Psoas muscle (tissue), 8 donors: Measurements from ENCODE around the gene FOXL2NB. TPM values are rescaled to one million over a fixed set of nuclear protein-coding genes. Genes with fewer than 3 reads are reported as not detected.

Source experiments
- ATAC-seq, 4 donors: fragments of 200-7000 bp; cut with Tn5 transposase; one replicate each; pipeline ENCODE4 v1.9.1; 2020; ENCODE audit warnings: moderate library complexity in 3 of 4, mild to moderate bottlenecking in 2 of 4
- DNase-seq, 2 donors: peaks; one replicate each; pipeline ENCODE4 v3.0.0-alpha.2; 2020
- H3K27ac ChIP-seq: fragments of 200-600 bp; one replicate; pipeline ENCODE4 v1.8.0; 2022
- H3K27me3 ChIP-seq, 3 donors: fragments of 200-600 bp in 1 of 3; one replicate each; pipeline versions ENCODE4 v1.6.1 to v1.8.0; 2013 to 2022; ENCODE audit warnings: low read length in 2 of 3, mild to moderate bottlenecking in 2 of 3, moderate library complexity in 1 of 3; ENCODE audit not compliant: insufficient read depth in 3 of 3
- H3K36me3 ChIP-seq, 2 donors: fragments of 200-600 bp in 1 of 2; one replicate each; pipeline versions ENCODE4 v1.6.1 to v1.8.0; 2013 to 2022; ENCODE audit warnings: low read depth in 1 of 2, mild to moderate bottlenecking in 1 of 2, moderate library complexity in 1 of 2; ENCODE audit not compliant: insufficient read depth in 1 of 2
- H3K4me1 ChIP-seq: fragments of 200-600 bp; one replicate; pipeline ENCODE4 v1.8.0; 2022
- H3K4me3 ChIP-seq: fragments of 200-600 bp; one replicate; pipeline ENCODE4 v1.8.0; 2022; ENCODE audit warnings: mild to moderate bottlenecking
- H3K9me3 ChIP-seq: fragments of 200-600 bp; one replicate; pipeline ENCODE4 v1.8.0; 2022
- WGBS, 3 donors: extraction: QIAGEN DNeasy Blood & Tissue Kit; methylation state at CpG; one replicate each; pipeline versions ENCODE4 v1.1.6 to v1.1.7; 2013; 5-methylcytosine and 5-hydroxymethylcytosine counted together
- intact Hi-C, 2 donors: fragments of 100-400 bp; cut with DNase I; formaldehyde crosslinking; loops; one replicate each; pipeline versions ENCODE4 v1.11.0 to v1.14.2; 2022
- polyA plus RNA-seq, 3 donors: library from polyadenylated mRNA; stranded (reverse); fragments of 200-250 nt; gene quantifications; one replicate each; pipeline ENCODE4 v1.2.3, GENCODE V29; 2013
- total RNA-seq, 4 donors: library from RNA; stranded (reverse); fragmentation: NEBNext Ultra II Directional in 2 of 4; extraction: Animal tissue kit (Norgen Biotek cat#: 25700) in 2 of 4; gene quantifications; one replicate each; pipeline versions ENCODE4 v1.2.1 to v1.2.4, GENCODE V29; 2021 to 2023
- TF ChIP-seq, protein P1 (sequence below): fragments of 200-600 bp; IDR thresholded peaks from one replicate; pipeline ENCODE4 v1.8.0; 2022; ENCODE audit warnings: antibody characterized with exemption
- donor health status: healthy with polysubstance abuse.
- donor health status: DM: no; HTN: no; CAD: no; lungs with moderate emphysema.
- donor health status: Bipolar disorder and iron deficiency.
- donor health status: healthy.
- donor health status: DM: yes; HTN: yes; CAD: no.
- donor health status: DM: no; HTN: no; CAD: no.
- donor health status: DM: no; HTN: no; CAD: no.
- donor health status: DM: yes; HTN: yes; CAD: no.

FOXL2NB gene
- total and polyA plus RNA-seq, 7 donors: 0.06 to 0.14 TPM; not detected in 5

DNA sequence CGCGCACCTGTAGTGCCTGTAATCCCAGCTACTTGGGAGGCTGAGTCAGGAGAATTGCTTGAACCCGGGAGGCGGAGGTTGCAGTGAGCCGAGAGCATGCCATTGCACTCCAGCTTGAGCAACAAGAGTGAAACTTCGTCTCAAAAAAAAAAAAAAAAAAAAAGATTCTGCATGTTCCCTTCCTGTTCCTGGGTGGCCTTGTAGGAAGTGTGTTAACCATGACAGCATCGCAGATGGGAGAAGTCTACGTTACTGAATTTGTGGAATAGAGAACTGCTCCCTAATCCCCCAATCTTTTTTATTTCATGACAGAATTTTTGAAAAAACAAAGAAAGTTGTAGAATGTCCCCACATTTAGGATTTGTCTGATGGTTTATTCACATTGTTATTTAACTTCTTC lies 45.5 kb upstream of the FOXL2NB start:
- TF ChIP-seq, protein P1, sequence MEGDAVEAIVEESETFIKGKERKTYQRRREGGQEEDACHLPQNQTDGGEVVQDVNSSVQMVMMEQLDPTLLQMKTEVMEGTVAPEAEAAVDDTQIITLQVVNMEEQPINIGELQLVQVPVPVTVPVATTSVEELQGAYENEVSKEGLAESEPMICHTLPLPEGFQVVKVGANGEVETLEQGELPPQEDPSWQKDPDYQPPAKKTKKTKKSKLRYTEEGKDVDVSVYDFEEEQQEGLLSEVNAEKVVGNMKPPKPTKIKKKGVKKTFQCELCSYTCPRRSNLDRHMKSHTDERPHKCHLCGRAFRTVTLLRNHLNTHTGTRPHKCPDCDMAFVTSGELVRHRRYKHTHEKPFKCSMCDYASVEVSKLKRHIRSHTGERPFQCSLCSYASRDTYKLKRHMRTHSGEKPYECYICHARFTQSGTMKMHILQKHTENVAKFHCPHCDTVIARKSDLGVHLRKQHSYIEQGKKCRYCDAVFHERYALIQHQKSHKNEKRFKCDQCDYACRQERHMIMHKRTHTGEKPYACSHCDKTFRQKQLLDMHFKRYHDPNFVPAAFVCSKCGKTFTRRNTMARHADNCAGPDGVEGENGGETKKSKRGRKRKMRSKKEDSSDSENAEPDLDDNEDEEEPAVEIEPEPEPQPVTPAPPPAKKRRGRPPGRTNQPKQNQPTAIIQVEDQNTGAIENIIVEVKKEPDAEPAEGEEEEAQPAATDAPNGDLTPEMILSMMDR: no peak
- peaks cover 14% of the 10 kb centered on the region for H3K4me1 ChIP-seq
- no peaks in the 10 kb centered on the region for H3K9me3 ChIP-seq
- H3K36me3 ChIP-seq: no peaks in the 10 kb centered on the region
- DNase-seq (no peak), ATAC-seq (no peak)
- intact Hi-C loops: no loop called here
- H3K4me3 ChIP-seq: no peak overlapping the region
- 47 to 63% (median 59%) methylated on average over 7 to 8 of the region's 8 CpGs for WGBS, 3 donors
- no peak overlapping the region for H3K27ac ChIP-seq
- H3K27me3 ChIP-seq: no peaks in the 10 kb centered on the region

- ATAC-seq (no peak), DNase-seq (no peak)
- Histone ChIP-seq H3K4me3 (no peak overlapping the region), H3K27me3 (no peaks in the 10 kb centered on the region), H3K4me1 (peaks cover 14% of the 10 kb centered on the region), H3K27ac (no peak overlapping the region), H3K9me3 (no peaks in the 10 kb centered on the region), H3K36me3 (no peaks in the 10 kb centered on the region)
- TF ChIP-seq, protein P1: no peak
- 76 to 81% (median 76%) methylated on average over 1 of the region's 1 CpG for WGBS, 3 donors
- intact Hi-C loops: no loop called here
Measured at GRCh38 chr3:138902171-138902570, 44.8 kb upstream of the FOXL2NB start.

DNA sequence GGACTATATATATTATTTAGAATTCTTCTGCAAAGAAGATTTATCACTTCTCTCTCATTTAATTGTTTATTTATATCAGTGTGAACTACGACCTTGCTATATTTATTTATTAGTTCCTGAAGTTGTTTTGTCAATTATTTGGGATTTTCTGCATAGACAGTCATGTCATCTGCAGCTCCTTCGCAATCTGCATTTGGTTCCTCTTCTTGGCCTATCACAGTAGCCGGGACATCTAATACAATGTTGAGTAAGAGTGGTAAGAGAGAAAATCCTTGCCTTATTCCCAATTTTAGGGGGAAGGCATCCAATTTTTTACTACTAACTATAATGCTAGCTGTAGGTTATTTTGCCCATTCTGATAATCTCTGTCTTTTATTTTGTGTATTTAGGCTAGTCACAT lies 39.5 kb upstream of the FOXL2NB start:
- no peak overlapping the region for H3K4me3 ChIP-seq
- DNase-seq (no peak), ATAC-seq (no peak)
- no peaks in the 10 kb centered on the region for H3K36me3 ChIP-seq
- no peaks in the 10 kb centered on the region for H3K27me3 ChIP-seq
- intact Hi-C loops: no loop called here
- TF ChIP-seq, protein P1: no peak
- WGBS, 3 donors: 84 to 94% (median 88%) methylated on average over 3 of the region's 3 CpGs
- no peak overlapping the region for H3K27ac ChIP-seq
- no peaks in the 10 kb centered on the region for H3K9me3 ChIP-seq
- H3K4me1 ChIP-seq: no peaks in the 10 kb centered on the region

DNA sequence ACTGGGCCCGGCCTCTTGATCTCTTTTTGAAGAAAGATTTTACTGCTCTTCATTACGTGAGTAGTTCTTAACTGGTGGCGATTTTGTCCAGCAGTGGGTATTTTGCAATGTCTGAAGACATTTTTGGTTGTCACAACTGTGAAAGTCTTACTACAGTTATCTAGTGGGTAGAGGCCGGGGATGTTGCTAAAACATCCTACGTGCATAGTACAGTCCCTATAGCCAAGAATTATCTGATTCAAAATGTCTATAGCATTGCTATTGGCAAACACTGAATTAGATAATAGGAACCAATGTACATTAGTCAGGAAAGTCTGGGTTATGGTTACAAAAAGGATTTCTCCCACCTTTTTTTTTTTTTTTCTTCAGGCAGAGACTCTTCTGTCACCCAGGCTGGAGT lies 38.2 kb upstream of the FOXL2NB start:
- WGBS, 3 donors: 92 to 97% (median 96%) methylated on average over 5 of the region's 5 CpGs
- TF ChIP-seq, protein P1: no peak
- Histone ChIP-seq H3K27me3 (no peaks in the 10 kb centered on the region), H3K27ac (no peak overlapping the region), H3K4me1 (no peaks in the 10 kb centered on the region), H3K36me3 (no peaks in the 10 kb centered on the region), H3K4me3 (no peak overlapping the region), H3K9me3 (no peaks in the 10 kb centered on the region)
- ATAC-seq (no peak), DNase-seq (no peak)
- intact Hi-C loops: no loop called here

- intact Hi-C loops: loop anchor here in 1 of 2 donors (10.0 kb wide), 1 partner anchor 495 kb away; no protein-coding TSS in a partner anchor
- H3K9me3 ChIP-seq: no peaks in the 10 kb centered on the region
- H3K27me3 ChIP-seq: no peaks in the 10 kb centered on the region
- no peaks in the 10 kb centered on the region for H3K36me3 ChIP-seq
- no peak overlapping the region for H3K4me3 ChIP-seq
- H3K27ac ChIP-seq: no peak overlapping the region
- H3K4me1 ChIP-seq: no peaks in the 10 kb centered on the region
- TF ChIP-seq, protein P1: no peak
- ATAC-seq (no peak), DNase-seq (no peak)
Measured at GRCh38 chr3:138909904-138910303, 37.1 kb upstream of the FOXL2NB start.
